HG03095 (cell line): ENCODE measurements around the gene KCNQ4.
A peak's percentile ranks its signal among the peaks of the same experiment; 100 is the strongest.

Experiments
- ATAC-seq: cut with Tn5 transposase; IDR thresholded peaks from one replicate; pipeline ENCODE4 v1.9.1; 2021; ENCODE audit warnings: moderate library complexity; ENCODE audit not compliant: unreplicated experiment

Gene KCNQ4

GRCh38 chr1:40838980-40839942 lies 55.7 kb downstream of the KCNQ4 start:
- ATAC-seq: no peak

GRCh38 chr1:40839943-40840335 lies 56.4 kb downstream of the KCNQ4 start:
- ATAC-seq: no peak

- no peak for ATAC-seq
These were observed 57.1 kb downstream of the KCNQ4 start for GRCh38 chr1:40840526-40841323.

- no peak for ATAC-seq
These were observed 58.0 kb downstream of the KCNQ4 start for GRCh38 chr1:40841602-40842001.

- ATAC-seq: no peak
These were observed 58.6 kb downstream of the KCNQ4 start for GRCh38 chr1:40842207-40842606.

- no peak for ATAC-seq
These were observed 59.1 kb downstream of the KCNQ4 start for GRCh38 chr1:40842691-40843090.

GRCh38 chr1:40844079-40844478 lies 60.5 kb downstream of the KCNQ4 start:
- ATAC-seq: no peak

- no peak for ATAC-seq
These were observed 61.6 kb downstream of the KCNQ4 start for GRCh38 chr1:40844887-40845878.

- ATAC-seq: no peak
These were observed 62.3 kb downstream of the KCNQ4 start for GRCh38 chr1:40845895-40846294.

GRCh38 chr1:40847023-40847745 lies 63.6 kb downstream of the KCNQ4 start:
- ATAC-seq: no peak

- ATAC-seq: no peak
These were observed 65.1 kb downstream of the KCNQ4 start for GRCh38 chr1:40848530-40849189.

GRCh38 chr1:40849801-40850592 lies 66.4 kb downstream of the KCNQ4 start:
- ATAC-seq: no peak

GRCh38 chr1:40851643-40852042 lies 68.1 kb downstream of the KCNQ4 start:
- ATAC-seq: peak; percentile 49

- no peak for ATAC-seq
These were observed 69.7 kb downstream of the KCNQ4 start for GRCh38 chr1:40853113-40853884.

- no peak for ATAC-seq
These were observed 70.2 kb downstream of the KCNQ4 start for GRCh38 chr1:40853885-40854170.

- no peak for ATAC-seq
These were observed 71.9 kb downstream of the KCNQ4 start for GRCh38 chr1:40855513-40855912.

GRCh38 chr1:40856116-40856515 lies 72.5 kb downstream of the KCNQ4 start:
- no peak for ATAC-seq

- ATAC-seq: no peak
These were observed 73.2 kb downstream of the KCNQ4 start for GRCh38 chr1:40856656-40857302.
